Inflammatory macrophage (primary cell): ENCODE results near the gene UCP3.
"Not testable (repeated sequence)": the region's sequence is repeated elsewhere in the genome, so short reads cannot be mapped to it uniquely, and the experiment has no call there.

Experiments used
- DNase-seq, 2 donors: peaks; one replicate each; pipeline ENCODE4 v3.0.0-alpha.2; 2020 to 2022

Gene UCP3

DNA sequence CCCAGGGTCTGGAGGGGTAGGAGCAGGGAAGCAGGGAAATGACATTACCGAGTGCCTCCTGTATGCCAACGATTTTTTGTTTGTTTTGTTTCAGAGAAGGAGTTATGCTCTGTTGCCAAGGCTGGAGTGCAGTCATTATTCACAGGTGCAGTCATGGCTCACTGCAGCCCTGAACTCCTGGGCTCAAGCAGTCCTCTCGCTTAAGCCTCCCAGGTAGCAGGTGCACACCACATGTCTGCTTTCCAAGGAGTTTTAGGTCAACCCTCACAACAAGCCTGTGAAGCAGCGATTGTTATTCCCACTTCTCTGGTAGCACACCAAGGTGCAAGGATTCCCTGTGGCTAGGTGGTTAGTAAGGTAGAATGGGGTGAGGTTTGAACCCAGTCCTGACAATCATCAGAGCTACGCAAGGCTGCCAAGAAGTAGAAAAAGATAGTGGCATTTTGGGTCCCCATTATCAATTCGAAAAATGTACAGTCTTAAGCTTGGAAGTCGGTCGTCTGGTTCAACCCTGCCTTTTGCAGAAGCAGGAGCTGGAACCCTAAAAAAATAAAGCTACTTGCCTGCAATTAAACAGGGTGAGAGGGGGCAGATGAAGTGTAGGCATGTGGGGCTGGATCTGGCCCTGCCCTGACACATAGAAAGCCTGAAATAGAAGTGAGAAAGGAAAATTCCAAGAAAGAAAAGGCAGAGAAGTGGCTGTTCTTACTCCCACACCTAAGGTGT is 9.1 kb downstream of the UCP3 start:
- DNase-seq, result no peak

DNA sequence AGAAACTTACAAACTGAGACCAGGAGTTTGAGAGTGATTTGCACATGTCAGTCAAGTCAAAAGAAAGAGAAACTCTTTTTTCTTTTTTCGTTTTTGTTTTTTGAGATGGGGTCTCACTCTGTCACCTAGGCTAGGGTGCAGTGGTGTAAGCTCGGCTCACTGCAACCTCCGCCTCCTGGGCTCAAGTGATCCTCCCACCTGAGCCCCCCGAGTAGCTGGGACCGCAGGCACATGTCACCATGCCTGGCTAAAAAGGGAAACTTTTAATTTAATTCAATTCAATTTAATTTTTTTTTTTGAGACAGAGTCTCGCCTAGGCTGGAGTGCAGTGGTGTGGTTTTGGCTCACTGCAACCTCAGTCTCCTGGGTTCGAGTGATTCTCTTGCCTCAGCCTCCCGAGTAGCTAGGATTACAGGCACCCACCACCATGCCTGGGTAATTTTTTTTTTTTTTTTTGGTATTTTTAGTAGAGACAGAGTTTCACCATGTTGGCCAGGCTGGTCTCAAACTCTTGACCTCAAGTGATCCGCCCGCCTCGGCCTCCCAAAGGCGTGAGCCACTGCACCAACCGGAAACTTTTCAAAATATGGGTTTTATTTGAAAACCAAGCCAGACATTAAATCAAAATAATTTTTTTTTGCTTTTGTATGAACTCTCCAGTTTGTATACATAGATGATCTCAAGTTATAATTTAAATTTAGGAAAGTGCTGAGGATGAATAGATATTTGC is 9.9 kb downstream of the UCP3 start:
- no peak for DNase-seq

DNA sequence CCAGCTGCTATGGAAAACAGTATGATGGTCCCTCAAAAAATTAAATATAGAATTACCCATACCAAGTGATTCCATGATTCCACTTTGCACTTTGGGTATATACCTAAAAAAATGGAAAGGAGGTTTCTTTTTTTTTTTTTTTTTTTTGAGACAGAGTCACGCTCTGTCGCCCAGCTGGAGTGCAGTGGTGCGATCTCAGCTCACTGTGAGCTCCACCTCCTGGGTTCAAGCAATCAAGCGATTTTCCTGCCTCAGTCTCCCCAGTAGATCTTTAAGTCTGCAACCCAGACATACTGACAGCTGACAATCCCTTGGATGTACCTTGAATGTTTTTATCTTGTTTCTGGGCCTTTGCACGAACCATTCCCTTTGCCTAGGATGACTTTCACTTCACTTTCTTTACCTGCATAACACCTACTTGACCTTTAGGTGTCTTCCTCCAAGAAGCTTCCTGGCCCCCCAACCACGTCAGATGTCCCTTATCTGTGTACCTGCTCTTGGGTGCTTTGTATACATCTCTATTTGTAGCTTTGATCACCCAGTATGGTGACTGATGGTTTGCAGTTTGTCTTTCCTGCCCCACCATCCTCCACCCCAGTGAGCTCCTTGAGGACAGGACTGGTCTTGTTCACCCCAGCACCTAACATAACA is 11.6 kb downstream of the UCP3 start:
- no peak for DNase-seq

DNA sequence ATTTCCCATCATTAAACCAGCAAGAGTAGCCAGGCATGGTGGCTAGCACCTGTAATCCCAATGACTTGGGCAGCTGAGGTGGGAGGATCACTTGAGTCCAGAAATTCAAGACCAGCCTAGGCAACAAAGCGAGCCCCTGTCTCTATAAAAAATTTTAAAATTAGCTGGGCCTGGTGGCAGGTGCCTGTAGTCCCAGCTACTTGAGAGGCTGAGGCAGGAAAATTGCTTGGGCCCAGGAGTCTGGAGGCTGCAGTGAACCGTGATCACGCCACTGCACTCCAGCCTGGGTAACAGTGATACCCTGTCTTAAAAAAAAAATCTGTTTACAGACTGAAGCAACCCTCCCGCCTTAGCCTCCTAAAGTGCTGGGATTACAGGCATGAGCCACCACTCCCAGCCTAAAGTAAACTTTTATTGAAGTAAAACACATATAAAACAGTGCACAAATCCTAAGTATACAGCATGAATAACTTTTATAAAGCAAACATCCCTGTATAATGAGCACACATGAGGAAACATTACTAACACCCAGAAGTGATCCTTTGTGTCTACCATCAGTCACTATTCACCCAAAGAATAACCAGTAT is 12.6 kb downstream of the UCP3 start:
- DNase-seq, result no peak

DNA sequence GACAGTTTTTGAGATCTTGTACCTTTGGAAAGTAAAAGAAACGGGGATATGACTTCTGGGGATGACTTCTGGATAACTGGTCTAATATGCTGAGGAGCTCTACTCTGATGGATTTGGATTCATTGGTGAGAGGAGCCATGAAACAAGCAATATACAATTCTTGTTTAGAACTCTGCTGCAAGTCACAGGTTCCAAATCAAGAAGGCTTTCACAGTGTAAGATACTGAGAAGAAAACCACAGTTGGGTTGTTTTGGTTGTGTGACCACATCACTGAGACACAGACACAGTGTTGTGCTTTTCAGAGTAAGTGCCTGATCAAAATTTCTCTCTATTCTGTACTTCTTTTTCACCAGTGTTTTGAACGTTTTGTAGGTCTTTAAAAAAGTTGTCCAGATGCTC is 13.2 kb downstream of the UCP3 start:
- no peak for DNase-seq

DNA sequence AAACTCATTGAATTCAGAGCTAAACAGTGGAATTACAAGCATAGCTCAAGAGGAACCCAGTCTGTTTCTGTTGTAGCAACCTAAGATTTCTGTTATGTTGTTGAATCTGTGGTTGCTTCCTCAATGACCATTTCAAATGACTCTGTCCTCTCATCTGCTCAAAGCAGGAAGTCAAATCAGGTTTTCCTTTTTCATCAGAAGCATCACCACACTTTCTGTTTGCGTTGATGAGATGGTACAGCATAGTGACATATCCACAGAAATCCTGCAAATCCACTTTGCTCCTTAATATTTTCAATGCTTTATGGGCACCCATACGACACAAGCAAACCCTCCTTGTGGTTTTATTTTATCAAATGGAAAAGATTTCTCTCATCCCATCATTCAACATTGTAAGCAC is 13.6 kb downstream of the UCP3 start:
- peak; percentile 80 to 91 for DNase-seq

DNA sequence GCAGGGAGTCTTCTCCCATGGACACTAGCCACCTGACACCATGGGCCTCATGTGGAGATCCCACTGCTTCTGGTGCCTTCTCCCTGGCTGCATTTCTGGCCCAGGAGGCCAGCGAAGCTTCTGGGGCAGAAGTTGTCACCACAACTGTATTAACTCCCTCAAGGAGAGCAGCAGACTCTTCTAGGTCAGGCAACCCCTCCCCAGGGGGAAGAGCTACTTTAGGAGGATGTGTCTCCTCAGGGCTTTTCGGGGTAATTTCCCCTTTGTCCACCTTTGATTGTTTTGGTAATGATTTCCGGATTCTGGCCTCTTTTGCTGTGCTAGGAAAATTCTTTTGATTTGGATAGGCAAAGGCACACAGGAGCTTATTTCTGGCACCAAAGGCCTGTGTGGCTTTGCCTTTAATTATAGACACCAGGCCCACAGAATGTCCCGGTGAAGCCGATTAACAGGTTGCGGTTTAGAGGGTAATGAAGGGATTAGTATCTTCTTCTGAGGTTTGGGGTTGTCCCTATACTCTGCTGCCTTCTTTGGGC is 17.3 kb downstream of the UCP3 start:
- no peak for DNase-seq

DNA sequence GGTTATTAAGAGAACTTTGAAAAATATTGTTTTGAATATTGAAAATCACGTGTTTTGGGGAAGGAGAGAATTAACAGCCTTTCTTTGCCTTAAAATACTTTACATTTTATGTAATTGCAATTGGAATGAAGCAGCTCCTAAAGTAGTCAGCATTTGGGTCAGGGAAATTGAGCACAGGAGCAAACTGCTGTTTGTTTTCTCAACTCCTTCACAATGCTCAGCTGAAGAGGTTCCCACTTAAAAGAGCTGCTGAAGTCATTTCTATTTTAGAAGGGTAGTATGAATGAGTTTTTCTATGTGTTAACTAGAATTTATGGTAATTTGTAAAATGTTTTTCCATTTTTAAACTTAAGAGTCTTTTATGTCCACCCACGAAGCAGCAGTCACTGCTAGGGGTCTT is 18.2 kb downstream of the UCP3 start:
- no peak for DNase-seq

DNA sequence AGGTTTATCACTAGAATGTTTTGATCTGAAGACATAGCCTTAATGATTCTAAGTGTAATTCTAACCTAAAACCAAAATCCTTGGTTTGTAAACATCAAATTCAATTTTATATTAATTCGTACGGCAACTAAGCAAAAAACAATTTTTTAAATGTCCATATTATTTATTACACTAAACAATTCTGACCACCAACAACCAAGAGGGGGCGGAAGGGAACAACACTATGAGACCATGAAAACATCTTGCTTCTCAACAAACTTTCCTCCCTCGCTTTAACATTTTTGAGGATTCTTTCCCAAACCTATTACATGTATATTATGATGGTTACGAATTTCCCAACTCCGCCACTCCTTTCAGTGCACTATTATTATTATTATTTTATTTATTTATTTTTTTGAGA is 19.7 kb downstream of the UCP3 start:
- DNase-seq, result peak in 1 of 2 donors; percentile 50

DNA sequence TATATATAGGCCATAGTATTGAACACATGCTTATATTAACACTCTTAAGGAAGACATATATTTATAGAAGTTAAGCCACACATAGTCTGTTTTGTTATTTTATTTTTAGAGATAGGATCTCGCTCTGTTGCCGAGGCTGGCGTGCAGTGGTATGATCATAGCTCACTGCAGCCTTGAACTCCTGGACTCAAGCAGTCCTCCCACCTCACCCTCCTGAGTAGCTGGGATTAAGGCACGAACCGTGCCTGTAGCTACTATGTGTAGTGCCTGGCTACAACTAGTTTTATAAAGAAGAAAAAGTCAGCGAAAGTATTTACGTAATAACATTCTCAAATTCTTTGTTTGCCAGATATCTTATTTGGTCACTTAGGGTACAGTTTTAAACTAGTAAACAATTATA is 20.7 kb downstream of the UCP3 start:
- no peak for DNase-seq

DNA sequence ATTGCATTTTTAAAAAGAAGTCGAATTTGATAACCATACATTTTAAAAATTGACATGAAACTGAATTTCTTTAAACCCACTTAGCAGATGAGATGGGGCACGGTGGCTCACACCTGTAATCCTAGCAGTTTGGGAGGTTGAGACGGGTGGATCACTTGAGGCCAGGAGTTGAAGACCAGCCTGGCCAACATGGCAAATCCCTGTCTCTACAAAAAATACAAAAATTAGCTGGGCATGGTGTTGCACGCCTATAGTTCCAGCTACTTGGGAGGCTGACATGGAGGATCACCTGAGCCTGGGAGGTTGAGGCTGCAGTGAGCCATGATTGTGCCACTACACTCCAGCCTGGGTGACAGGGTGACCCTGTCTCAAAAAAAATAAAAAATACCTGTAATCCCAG is 23.2 kb downstream of the UCP3 start:
- DNase-seq, result not testable (repeated sequence)

DNA sequence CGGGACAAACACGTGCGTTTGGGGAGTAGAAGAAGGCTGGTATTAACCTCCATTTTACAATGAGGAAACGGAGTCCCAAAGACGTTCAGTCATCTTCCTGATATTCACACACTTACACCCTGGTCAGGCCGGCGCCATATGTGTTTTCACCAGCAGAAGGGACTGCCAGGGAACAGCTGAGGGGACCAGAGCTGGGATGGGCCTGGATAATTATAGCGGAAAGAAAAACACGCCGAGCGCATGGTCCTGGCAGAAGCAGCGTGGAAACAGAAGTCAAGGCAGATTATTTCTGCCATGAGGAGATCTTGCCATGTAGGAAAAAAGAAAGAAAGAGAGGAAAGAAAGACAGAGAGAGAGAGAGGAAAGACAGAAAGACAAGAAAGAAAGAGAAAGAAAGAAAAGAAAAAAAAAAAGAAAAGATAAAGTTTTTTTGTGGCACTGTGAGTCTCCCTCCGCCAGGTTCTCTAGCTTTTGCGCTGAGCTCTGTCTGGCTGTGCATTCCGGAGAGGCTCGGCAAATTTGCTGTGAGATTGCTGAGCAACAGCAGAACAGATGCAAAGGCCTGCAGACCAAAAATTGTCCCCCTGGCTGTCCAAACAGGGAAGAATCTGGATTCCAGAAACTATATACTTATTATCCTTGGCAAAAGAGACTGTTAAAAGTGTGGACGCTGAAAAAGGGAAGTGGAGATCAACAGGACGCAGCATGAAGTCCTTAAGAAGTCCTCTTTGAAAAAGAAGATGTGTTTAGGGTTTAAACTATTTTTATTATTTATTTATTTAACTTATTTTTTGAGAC is 24.9 kb downstream of the UCP3 start:
- DNase-seq, result peak in 1 of 2 donors; percentile 27

DNA sequence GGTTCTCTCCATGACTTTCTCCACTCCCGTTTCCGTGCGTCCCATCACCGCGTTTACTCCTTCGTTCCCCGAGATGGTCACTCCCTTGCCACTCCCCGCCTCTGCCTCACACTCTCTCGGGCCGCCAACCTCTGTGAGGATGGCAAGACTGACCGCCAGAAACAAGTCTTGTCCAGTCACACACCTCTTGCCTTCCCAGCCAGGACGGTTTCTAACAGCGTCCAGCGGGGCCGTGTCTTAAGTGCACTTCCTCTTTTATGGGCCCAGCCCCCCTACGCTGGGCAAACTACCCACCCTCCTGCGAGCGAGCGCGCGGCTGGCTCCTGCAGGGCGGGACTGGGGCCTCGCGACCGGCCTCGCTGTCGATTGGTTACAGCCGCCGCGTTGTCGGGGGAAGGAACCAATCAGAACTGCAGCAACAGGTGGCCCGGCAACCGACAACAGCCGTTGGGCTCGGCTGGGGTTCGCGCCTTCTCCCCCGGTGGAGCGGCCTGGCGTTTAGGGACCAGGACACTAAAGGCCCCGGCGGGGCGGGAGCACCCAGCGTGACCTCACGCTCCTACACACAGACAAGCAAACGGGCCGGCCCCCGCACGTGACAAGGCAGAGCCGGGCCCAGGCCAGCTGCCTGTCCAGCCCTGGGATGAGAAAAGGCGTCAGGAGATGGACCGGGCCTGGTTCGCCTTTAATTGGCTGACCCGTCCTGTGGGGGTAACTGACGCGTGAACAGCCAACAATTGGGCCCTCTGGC is 25.7 kb downstream of the UCP3 start:
- peak; percentile 98 for DNase-seq

DNA sequence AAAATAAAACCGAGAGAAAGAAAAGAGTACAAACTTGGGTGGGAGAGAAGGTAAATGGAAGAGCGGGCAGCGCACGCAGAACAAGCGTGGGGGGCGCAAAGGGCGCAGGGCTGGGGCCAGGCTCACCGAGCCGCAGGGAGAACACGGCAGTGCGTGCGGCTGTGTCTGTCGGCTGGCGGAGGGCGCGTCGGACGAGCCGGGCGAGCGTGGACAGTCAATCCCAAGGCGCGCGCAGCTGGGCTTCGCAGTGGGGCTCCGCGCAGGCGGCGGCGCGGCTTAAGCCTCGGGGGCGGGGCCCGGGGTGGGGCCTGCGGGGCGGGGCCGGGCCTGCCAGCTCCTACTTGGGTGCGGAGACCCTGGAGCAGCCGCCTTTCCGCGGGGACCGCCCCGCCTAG is 26.3 kb downstream of the UCP3 start, which contains the start of gene UCP2:
UCP2 (minus strand) TSS at position 249 of the 395 bp plus-strand sequence. CDS start 4,465 bp downstream, outside the sequence.
- peak; percentile 88 to 92 for DNase-seq

DNA sequence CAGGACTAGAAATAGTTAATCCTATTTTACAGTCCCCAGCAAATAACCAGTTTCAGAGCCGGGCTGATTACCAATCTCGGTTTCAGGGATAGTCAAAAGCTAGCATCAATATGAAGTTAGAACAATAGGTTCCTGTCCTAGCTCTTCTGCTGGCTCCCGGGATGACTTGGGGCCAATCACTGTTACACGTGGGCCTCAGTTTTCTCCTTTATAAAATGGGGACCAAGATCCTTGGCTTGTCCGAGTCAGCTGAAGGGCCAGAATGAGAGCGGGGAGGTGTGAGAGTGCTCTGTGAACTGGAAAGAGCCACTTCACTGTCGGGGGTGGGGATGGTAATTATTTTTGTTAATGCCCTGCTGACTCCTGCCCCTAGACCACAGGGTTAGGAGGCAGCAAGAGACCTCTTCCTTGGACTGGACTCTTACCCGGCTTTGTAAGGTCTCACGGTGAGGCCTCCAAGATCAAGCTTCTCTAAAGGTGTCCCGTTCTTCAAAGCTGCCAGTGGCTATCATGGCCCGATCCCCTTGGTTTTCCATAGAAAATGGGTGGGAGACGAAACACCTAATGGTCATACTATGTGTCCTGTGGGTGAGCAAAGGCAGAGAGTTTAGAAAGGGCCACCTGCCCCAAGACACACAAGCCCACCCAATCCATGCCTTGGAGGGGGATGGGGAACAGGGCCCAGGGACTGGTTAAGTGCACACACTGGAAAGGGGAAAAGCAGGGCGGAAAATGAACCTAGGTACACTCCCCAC is 27.7 kb downstream of the UCP3 start:
- no peak for DNase-seq

DNA sequence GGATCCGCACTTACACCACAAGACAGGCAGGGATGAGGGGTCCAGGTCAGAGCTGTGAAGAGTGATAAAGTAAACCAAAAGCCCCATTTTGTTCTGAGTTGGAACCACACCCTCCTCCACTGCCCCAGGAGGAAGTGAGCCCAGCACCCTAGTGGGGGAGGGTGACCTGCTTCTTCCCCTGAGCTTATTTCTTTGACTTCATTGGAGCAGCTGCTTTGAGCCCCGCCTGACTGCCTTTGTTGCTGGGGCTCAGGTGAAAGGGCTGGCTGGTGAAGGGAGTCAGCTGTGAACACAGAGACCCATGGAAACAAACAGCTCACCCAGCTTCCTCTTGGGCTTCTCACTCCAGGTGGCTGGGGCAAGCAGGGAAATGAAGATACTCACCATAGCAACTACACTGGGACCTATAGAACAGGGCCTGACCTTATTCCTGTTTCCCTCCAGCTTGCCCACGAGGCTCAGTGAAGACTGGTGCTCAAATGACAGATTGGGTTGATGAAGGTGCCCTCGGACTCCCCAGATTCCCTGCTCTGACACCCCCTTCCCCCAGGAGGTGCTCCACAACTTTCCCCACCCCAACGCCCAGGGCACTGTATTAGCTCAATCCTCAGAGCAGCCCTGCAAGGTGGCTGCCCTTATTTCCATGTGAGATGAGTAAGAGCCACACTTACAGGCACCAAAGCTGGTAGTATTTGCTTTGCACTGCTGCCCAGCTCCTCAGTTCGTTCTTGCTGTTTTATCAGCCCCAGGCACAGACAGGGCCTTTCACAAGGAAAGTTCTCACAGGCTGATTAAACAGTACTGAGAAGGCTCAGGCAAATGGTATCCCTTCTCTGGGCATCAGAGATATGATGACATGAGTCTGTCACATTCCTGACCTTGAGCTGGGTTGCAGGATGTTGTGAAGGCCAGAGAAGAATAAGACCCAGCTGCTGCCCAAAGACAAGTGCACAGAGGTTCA is 28.6 kb downstream of the UCP3 start:
- DNase-seq, result peak; percentile 63 to 66

DNA sequence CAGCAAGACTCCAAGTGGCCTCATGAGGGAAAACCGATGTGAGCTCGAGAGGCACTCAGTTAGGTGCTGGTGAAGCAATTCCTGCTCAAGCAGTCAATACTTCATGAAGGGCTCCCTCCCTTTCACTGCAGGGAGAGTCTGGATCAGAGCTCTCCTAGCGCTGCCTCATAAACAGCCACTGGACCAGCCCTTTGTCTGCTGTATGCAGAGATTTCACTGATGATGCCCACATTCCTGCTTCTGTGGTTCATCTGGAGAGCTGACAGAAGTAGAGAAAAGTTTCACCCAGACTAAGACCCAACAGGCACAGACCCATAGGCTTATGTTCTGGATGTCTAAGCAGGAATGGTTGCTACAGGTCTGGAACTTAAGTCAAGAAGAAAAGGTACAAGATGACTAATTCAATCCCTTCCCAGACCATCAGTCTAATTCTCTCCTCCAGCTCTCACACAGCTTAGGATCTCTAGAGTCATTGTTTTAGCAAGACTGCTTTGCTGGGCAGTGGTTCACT is 30.3 kb downstream of the UCP3 start:
- DNase-seq, result no peak

DNA sequence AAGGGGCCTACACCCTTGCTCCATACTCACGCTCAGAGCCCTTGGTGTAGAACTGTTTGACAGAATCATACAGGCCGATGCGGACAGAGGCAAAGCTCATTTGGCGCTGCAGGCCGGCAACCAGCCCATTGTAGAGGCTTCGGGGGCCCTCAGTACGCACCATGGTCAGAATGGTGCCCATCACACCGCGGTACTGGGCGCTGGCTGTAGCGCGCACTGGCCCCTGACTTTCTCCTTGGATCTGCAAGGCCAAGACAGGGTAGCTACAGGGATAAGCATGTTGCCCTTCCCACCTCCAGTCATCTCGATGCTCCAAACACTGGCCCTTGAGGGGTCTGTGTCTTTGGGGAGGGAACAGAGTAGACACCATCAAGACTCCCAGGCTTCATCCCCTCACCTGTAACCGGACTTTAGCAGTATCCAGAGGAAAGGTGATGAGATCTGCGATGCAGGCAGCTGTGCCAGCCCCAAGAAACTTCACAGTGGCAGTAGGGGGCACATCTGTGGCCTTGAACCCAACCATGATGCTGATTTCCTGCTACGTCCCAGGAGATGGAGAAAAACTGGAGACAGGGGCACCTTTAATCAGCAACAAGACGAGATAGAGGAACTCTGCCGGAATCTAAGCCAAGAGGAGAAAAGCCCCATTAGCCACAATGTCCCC is 30.9 kb downstream of the UCP3 start:
- DNase-seq, result no peak
